K562 (cell line): ENCODE measurements around the gene PARPBP.
"Not testable (repeated sequence)": the region's sequence is repeated elsewhere in the genome, so short reads cannot be mapped to it uniquely, and the experiment has no call there.

Source experiments
- BACH1 ChIP-seq: fragments of 200-800 bp; sonication (Bioruptor generic); IDR thresholded peaks from 2 replicates; pipeline ENCODE4 v1.6.1; 2016; ENCODE audit warnings: missing genetic modification characterization, missing compliant biosample characterization
- CREB3L1 ChIP-seq: fragments of 450-650 bp; IDR thresholded peaks from 2 replicates; pipeline ENCODE4 v1.6.1; 2014; ENCODE audit warnings: low read depth, mild to moderate bottlenecking, moderate library complexity, borderline replicate concordance
- DLX4 ChIP-seq: fragments of 250-450 bp; sonication (Bioruptor Pico); IDR thresholded peaks from 2 replicates; pipeline ENCODE4 v1.6.1; 2021; ENCODE audit warnings: mild to moderate bottlenecking
- DMBX1 ChIP-seq: fragments of 250-450 bp; sonication (Bioruptor Pico); IDR thresholded peaks from 2 replicates; pipeline ENCODE4 v1.8.0; 2022; ENCODE audit warnings: inconsistent platforms, mild to moderate bottlenecking, moderate library complexity, borderline replicate concordance
- DNMT1 ChIP-seq: fragments of 450-650 bp; IDR thresholded peaks from 2 replicates; pipeline ENCODE4 v1.6.1; 2016; ENCODE audit warnings: antibody characterized with exemption, mild to moderate bottlenecking
- ELK1 ChIP-seq: sonication (generic); formaldehyde crosslinking; IDR thresholded peaks from 2 replicates; pipeline ENCODE4 v1.8.1; 2022; ENCODE audit warnings: missing genetic modification reagents
- FOXK1 ChIP-seq: sonication (generic); formaldehyde crosslinking; IDR thresholded peaks from 2 replicates; pipeline ENCODE4 v1.8.0; 2022; ENCODE audit warnings: missing genetic modification reagents, mild to moderate bottlenecking, borderline replicate concordance
- JUN ChIP-seq, 2 experiments: sonication (generic) in 1 of 2; formaldehyde crosslinking in 1 of 2; IDR thresholded peaks; 2 replicates each; pipeline versions ENCODE4 v1.6.1 to v1.8.0; 2012 to 2022; ENCODE audit warnings: borderline replicate concordance in 2 of 2, mild to moderate bottlenecking in 2 of 2, improper control_type of control experiment in 1 of 2, low read depth in 1 of 2, low read length in 1 of 2, missing genetic modification reagents in 1 of 2
- NFE2L1 ChIP-seq: fragments of 450-650 bp; IDR thresholded peaks from 2 replicates; pipeline ENCODE4 v1.6.1; 2016; ENCODE audit warnings: missing genetic modification characterization, low read depth, mild to moderate bottlenecking, missing compliant biosample characterization, moderate library complexity, borderline replicate concordance
- RBFOX2 ChIP-seq: fragments of 200-400 bp; formaldehyde crosslinking; IDR thresholded peaks from 2 replicates; pipeline ENCODE4 v1.6.1; 2017; ENCODE audit warnings: low read depth, mild to moderate bottlenecking, low read length, moderate library complexity
- RNF2 ChIP-seq: sonication (generic); IDR thresholded peaks from 2 replicates; pipeline ENCODE4 v1.6.1; 2016
- SREBF2 ChIP-seq: sonication (generic); formaldehyde crosslinking; IDR thresholded peaks from 2 replicates; pipeline ENCODE4 v1.4.0; 2020; ENCODE audit warnings: mild to moderate bottlenecking, missing genetic modification reagents

- not testable (repeated sequence) for TF ChIP-seq RBFOX2; DMBX1; CREB3L1; BACH1 (tag); NFE2L1 (tag); FOXK1; ELK1 (CRISPR knock-in tag); DNMT1; SREBF2 (CRISPR knock-in tag); RNF2; DLX4; JUN (IDR thresholded peaks at IDR 0.05; ENCODE audit: borderline replicate concordance, low read depth, low read length); JUN (CRISPR knock-in tag; IDR thresholded peaks at IDR 0.05; ENCODE audit: borderline replicate concordance)
Observed at GRCh38 chr12:102121328-102121727, 1.3 kb downstream of the PARPBP start.
